Measurements from ENCODE around the gene RXFP4. TPM values are rescaled to one million over a fixed set of nuclear protein-coding genes. Genes with fewer than 3 reads are reported as not detected.

Gene RXFP4, protein sequence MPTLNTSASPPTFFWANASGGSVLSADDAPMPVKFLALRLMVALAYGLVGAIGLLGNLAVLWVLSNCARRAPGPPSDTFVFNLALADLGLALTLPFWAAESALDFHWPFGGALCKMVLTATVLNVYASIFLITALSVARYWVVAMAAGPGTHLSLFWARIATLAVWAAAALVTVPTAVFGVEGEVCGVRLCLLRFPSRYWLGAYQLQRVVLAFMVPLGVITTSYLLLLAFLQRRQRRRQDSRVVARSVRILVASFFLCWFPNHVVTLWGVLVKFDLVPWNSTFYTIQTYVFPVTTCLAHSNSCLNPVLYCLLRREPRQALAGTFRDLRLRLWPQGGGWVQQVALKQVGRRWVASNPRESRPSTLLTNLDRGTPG
- total RNA-seq (0.32 TPM in 1 of 2 replicates, not detected in the other), polyA plus RNA-seq (0.12 TPM in 1 of 2 replicates, not detected in the other), polyA minus RNA-seq (not detected in 2 replicates)
- total RNA-seq (2013) = not detected

DNA sequence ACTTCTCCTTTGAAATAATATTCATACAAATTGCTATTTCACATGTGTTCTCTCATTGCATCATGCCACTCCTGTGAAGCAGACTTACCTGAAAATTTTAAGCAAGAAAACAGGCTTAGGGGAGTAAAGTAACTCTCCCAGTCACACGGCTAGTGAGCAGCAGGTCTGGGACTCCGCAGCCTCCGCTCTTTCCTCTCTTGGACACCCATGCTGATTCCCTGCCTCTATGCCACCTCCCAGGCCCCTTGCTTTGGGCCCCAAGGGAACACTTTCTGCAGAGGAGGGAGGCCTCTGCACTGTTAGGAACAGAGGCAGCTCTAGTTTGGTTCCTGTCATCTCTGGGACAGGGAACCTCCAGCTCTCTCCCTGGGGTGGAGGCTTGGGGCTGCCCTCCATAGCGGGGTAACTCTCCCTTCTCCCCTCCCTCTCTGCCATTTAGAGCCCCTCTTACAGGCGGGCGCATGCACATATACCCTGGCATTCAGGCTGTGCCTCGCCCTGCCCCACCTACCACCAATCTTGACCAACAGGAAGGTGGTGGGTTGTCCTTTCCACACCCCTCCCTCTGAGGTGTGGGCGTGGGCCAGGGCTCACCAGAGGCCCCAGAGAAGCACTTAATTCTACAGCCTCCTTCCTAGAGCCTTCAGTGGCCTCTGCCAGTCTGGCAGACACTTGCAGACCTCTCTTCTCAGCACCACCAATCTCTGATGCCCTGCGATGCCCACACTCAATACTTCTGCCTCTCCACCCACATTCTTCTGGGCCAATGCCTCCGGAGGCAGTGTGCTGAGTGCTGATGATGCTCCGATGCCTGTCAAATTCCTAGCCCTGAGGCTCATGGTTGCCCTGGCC lies at the start of gene RXFP4:
Gene RXFP4 (plus strand): TSS at position 646 of the 852 bp plus-strand sequence. CDS start 72 bp downstream, at position 718.
- CTCF ChIA-PET = interaction anchor here (0.6 to 6.1 kb wide), 4 partner anchors 29 to 50 kb away, joined by 3 to 206 read pairs (median 99); partner anchors contain the start of gene ARHGEF2
- Mint-ChIP-seq H3K4me1 (peaks cover 75% of the 10 kb centered on the region), H3K27me3 (no peaks in the 10 kb centered on the region), H3K4me3 (peak within 1 kb of the TSS; percentile 65), H3K9me3 (ENCODE audit: insufficient read depth) (no peaks in the 10 kb centered on the region), H3K27ac (peak within 1 kb of the TSS; percentile 92)
- ATAC-seq (ENCODE audit: low read depth) (no peak), DNase-seq (no peak)
- 70% methylated on average over 6 of the region's 11 CpGs for WGBS (ENCODE audit: insufficient coverage)
- H3K79me2 ChIP-seq (ENCODE audit: control insufficient read depth, insufficient read depth, low read length) = peaks cover 18% of the 10 kb centered on the region
- H3K4me1 ChIP-seq (ENCODE audit: control insufficient read depth in 2 of 2, insufficient read depth in 2 of 2, low read length in 2 of 2) = peaks cover 78 to 81% of the 10 kb centered on the region in 2 donors
- peak within 1 kb of the TSS; percentile 25 for H3K9ac ChIP-seq (ENCODE audit: low read length)
- no peaks in the 10 kb centered on the region for H3K36me3 ChIP-seq (replicated peaks in 1 of 2; ENCODE audit: control extremely low read depth in 1 of 2, control insufficient read depth in 1 of 2, extremely low read depth in 1 of 2, insufficient read depth in 2 of 2, low read length in 1 of 2)
- H3K4me3 ChIP-seq (ENCODE audit: control extremely low read depth in 1 of 5, extremely low read depth in 1 of 5, insufficient read depth in 1 of 5, low read depth in 2 of 5, low read length in 4 of 5) = no peak within 1 kb of the TSS
- peak within 1 kb of the TSS; percentile 43 for H3K4me2 ChIP-seq (replicated peaks; ENCODE audit: low read depth, low read length, poor library complexity, severe bottlenecking)
- no peak for TF ChIP-seq EZH2 (IDR thresholded peaks at IDR 0.05; ENCODE audit: borderline replicate concordance, insufficient read depth, low read depth, low read length, poor library complexity, severe bottlenecking)
- no peak for TF ChIP-seq CTCF (IDR thresholded peaks at IDR 0.05)
- no peaks in the 10 kb centered on the region for H3K9me3 ChIP-seq (ENCODE audit: control extremely low read depth in 1 of 3, control insufficient read depth in 2 of 3, insufficient read depth in 1 of 3, low read length in 2 of 3)
- intact Hi-C loops (cut with micrococcal nuclease) = no loop called here
- no peaks in the 10 kb centered on the region for H3K27me3 ChIP-seq (replicated peaks in 1 of 4; ENCODE audit: control extremely low read depth in 1 of 4, control insufficient read depth in 3 of 4, insufficient read depth in 4 of 4, low read length in 3 of 4)
- H3K27ac ChIP-seq (ENCODE audit: low read length in 2 of 2) = peak within 1 kb of the TSS; percentile 76 to 89
- POLR2A ChIA-PET = interaction anchor here (0.6 to 5.4 kb wide), 3 partner anchors 24 to 40 kb away, joined by 6 to 61 read pairs (median 7); partner anchors contain the start of gene ARHGEF2
- H2AFZ ChIP-seq (ENCODE audit: insufficient read depth, low read depth, low read length, poor library complexity, severe bottlenecking) = no peak within 1 kb of the TSS
- H4K20me1 ChIP-seq (ENCODE audit: control insufficient read depth, insufficient read depth, low read length, poor library complexity, severe bottlenecking) = no peaks in the 10 kb centered on the region

Data from B cell (primary cell).